Breast epithelium (tissue), 4 donors: Measurements from ENCODE around the gene PCDH9. TPM values are rescaled to one million over a fixed set of nuclear protein-coding genes. Genes with fewer than 3 reads are reported as not detected.

ENCODE experiments used
- DNase-seq, 2 donors: peaks; one replicate each; pipeline ENCODE4 v3.0.0-alpha.2; 2019; ENCODE audit warnings: low spot score in 2 of 2
- H3K27ac ChIP-seq, 2 donors: fragments of 200-600 bp; sonication (generic) in 1 of 2; one replicate each; pipeline ENCODE4 v1.5.1; 2016 to 2019; ENCODE audit warnings: mild to moderate bottlenecking in 1 of 2
- H3K27me3 ChIP-seq, 2 donors: fragments of 200-600 bp; sonication (generic) in 1 of 2; one replicate each; pipeline versions ENCODE4 v1.5.1 to v1.6.0; 2017 to 2019; ENCODE audit warnings: control low read depth in 1 of 2, mild to moderate bottlenecking in 1 of 2
- H3K36me3 ChIP-seq: fragments of 200-600 bp; one replicate; pipeline ENCODE4 v1.5.1; 2019
- H3K4me1 ChIP-seq, 2 donors: fragments of 200-600 bp; sonication (generic); one replicate each; pipeline ENCODE4 v1.5.1; 2016 to 2019; ENCODE audit warnings: control low read depth in 1 of 2
- H3K4me3 ChIP-seq, 3 donors: fragments of 200-600 bp; sonication (generic); 1 replicate in 2 of 3; 2 replicates in 1 of 3; pipeline ENCODE4 v1.5.1; 2016 to 2019; ENCODE audit warnings: mild to moderate bottlenecking in 3 of 3, moderate library complexity in 2 of 3
- H3K9me3 ChIP-seq, 2 donors: fragments of 200-600 bp; sonication (generic) in 1 of 2; one replicate each; pipeline ENCODE4 v1.5.1; 2016 to 2019; ENCODE audit warnings: control low read depth in 1 of 2
- POLR2A ChIP-seq: fragments of 450-650 bp; IDR thresholded peaks from one replicate; pipeline ENCODE4 v1.6.1; 2016; ENCODE audit warnings: antibody characterized with exemption, mild to moderate bottlenecking, moderate library complexity
- POLR2AphosphoS5 ChIP-seq, 3 donors: sonication (generic); formaldehyde crosslinking; IDR thresholded peaks; one replicate each; pipeline ENCODE4 v1.6.1; 2017; ENCODE audit warnings: antibody characterized with exemption in 3 of 3
- intact Hi-C: fragments of 100-400 bp; cut with DNase I; formaldehyde crosslinking; loops from one replicate; pipeline ENCODE4 v1.15.1; 2023; ENCODE audit warnings: low total_unique reads
- total RNA-seq, 3 donors: library from RNA; depleted of rRNA; stranded (reverse); fragments of >200 nt; gene quantifications; one replicate each; pipeline ENCODE4 v1.1.0, GENCODE V29; 2016
- TF ChIP-seq, protein P1 (sequence below), 3 donors: fragments of 450-650 bp; IDR thresholded peaks; one replicate each; pipeline ENCODE4 v1.5.1; 2016 to 2017; ENCODE audit warnings: antibody characterized with exemption in 3 of 3, mild to moderate bottlenecking in 3 of 3, moderate library complexity in 3 of 3

Gene PCDH9
- total RNA-seq, 3 donors from 2014 or later: 0.98 to 26.7 (median 3.7) TPM

GRCh38 chr13:66530158-66530557 lies 700.0 kb downstream of the PCDH9 start:
- Histone ChIP-seq H3K36me3 (no peaks in the 10 kb centered on the region), H3K27ac (no peak overlapping the region), H3K27me3 (no peaks in the 10 kb centered on the region), H3K9me3 (no peaks in the 10 kb centered on the region), H3K4me3 (no peak overlapping the region), H3K4me1 (no peaks in the 10 kb centered on the region)
- TF ChIP-seq POLR2AphosphoS5 (IDR thresholded peaks at IDR 0.05) (no peak), POLR2A (no peak)
- TF ChIP-seq, protein P1, sequence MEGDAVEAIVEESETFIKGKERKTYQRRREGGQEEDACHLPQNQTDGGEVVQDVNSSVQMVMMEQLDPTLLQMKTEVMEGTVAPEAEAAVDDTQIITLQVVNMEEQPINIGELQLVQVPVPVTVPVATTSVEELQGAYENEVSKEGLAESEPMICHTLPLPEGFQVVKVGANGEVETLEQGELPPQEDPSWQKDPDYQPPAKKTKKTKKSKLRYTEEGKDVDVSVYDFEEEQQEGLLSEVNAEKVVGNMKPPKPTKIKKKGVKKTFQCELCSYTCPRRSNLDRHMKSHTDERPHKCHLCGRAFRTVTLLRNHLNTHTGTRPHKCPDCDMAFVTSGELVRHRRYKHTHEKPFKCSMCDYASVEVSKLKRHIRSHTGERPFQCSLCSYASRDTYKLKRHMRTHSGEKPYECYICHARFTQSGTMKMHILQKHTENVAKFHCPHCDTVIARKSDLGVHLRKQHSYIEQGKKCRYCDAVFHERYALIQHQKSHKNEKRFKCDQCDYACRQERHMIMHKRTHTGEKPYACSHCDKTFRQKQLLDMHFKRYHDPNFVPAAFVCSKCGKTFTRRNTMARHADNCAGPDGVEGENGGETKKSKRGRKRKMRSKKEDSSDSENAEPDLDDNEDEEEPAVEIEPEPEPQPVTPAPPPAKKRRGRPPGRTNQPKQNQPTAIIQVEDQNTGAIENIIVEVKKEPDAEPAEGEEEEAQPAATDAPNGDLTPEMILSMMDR (IDR thresholded peaks at IDR 0.05): no peak
- no peak for DNase-seq
- intact Hi-C loops: no loop called here

GRCh38 chr13:66528944-66529576 lies 701.1 kb downstream of the PCDH9 start:
- no peak overlapping the region for H3K4me3 ChIP-seq
- no peaks in the 10 kb centered on the region for H3K4me1 ChIP-seq
- H3K27me3 ChIP-seq: no peaks in the 10 kb centered on the region
- H3K9me3 ChIP-seq: no peaks in the 10 kb centered on the region
- no peaks in the 10 kb centered on the region for H3K36me3 ChIP-seq
- H3K27ac ChIP-seq: no peak overlapping the region
- TF ChIP-seq, protein P1 (IDR thresholded peaks at IDR 0.05): no peak
- TF ChIP-seq POLR2AphosphoS5 (IDR thresholded peaks at IDR 0.05) (no peak), POLR2A (no peak)
- intact Hi-C loops: no loop called here
- DNase-seq: no peak

DNA sequence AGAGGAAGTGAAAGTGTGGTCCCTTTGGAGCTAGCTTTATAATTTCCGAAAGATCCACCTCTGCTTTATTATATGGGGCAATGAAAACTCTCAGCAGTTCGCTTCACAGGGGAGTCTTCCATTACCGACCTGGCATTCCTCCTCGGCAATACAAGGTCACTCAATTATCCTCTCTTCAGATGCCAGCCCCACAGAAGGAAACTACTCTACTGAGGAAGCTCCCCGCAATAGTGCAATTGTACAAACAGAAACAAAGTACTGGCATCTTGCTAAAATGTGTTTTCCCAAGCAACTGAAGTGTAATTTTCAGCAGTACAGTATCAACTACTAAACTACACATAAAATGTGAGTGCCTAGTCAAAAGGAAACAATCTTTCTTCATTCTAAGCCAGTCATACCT lies 702.0 kb downstream of the PCDH9 start:
- no peaks in the 10 kb centered on the region for H3K27me3 ChIP-seq
- H3K4me3 ChIP-seq: no peak overlapping the region
- no peaks in the 10 kb centered on the region for H3K36me3 ChIP-seq
- no peaks in the 10 kb centered on the region for H3K9me3 ChIP-seq
- H3K4me1 ChIP-seq: no peaks in the 10 kb centered on the region
- intact Hi-C loops: no loop called here
- DNase-seq: no peak
- TF ChIP-seq, protein P1 (IDR thresholded peaks at IDR 0.05): no peak
- TF ChIP-seq POLR2AphosphoS5 (IDR thresholded peaks at IDR 0.05) (no peak), POLR2A (no peak)
- H3K27ac ChIP-seq: no peak overlapping the region

DNA sequence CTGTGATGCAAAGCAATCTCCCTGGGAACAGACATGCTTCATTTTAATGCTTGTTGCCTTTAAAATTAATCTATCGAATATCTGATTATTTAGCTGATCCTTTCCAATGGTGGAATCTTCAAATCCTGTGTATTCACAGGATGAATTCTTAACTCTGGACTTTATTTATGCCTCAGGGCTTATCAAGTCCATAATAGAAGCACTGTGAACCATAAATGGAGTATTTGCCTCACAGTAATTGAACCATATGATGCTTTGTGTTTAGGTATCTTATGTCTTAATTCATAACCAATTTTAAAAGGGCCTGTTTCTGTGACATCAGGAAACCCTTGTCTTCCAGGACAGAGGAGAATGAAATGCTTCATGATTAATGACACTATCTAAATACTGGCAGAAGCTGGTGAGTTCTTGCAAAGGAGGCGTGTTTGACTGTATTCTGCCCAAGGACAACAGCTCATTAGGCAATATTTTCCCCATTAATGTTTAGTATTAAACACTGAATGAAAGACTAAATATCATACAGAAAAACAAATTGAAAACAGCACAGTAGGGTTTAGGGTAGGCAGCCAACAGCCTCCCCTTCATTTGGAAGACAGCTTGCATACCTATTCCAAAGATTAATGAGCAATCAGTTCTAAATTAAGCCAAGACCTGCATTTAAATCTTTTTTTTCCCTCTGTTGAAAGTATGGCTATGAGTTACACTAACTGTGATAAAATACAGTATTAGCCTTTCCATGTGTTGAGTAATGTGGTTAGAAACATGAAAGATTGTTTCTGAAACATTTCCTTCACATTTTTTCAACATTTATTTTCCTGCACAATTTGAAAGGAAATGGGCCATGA lies 709.4 kb downstream of the PCDH9 start:
- TF ChIP-seq POLR2AphosphoS5 (IDR thresholded peaks at IDR 0.05) (no peak), POLR2A (no peak)
- TF ChIP-seq, protein P1 (IDR thresholded peaks at IDR 0.05): no peak
- intact Hi-C loops: no loop called here
- no peak overlapping the region for H3K27ac ChIP-seq
- no peaks in the 10 kb centered on the region for H3K36me3 ChIP-seq
- no peaks in the 10 kb centered on the region for H3K27me3 ChIP-seq
- H3K4me3 ChIP-seq: no peak overlapping the region
- H3K9me3 ChIP-seq: no peaks in the 10 kb centered on the region
- no peaks in the 10 kb centered on the region for H3K4me1 ChIP-seq
- DNase-seq: no peak

DNA sequence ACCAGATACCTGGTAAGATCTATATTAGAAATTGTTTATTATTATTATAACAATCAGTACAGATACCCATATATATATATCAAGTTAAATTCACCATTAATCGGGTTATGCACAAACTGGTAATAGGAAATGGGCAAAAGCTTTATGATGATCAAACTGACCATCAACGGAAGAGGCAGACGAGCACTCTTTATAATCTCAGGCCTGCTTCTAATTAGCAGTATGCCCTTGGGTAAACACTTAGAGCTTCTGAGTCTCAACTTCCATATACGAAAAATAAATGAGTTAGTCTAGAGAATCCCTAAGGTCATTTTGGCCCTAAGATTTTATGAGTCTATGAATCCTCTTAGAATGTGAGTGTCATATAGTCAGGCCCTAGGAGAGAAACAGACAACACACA lies 710.9 kb downstream of the PCDH9 start:
- intact Hi-C loops: no loop called here
- H3K36me3 ChIP-seq: no peaks in the 10 kb centered on the region
- no peak for TF ChIP-seq POLR2A
- no peak for TF ChIP-seq POLR2AphosphoS5 (IDR thresholded peaks at IDR 0.05)
- TF ChIP-seq, protein P1 (IDR thresholded peaks at IDR 0.05): no peak
- no peak overlapping the region for H3K27ac ChIP-seq
- H3K4me3 ChIP-seq: no peak overlapping the region
- H3K27me3 ChIP-seq: no peaks in the 10 kb centered on the region
- no peak for DNase-seq
- H3K4me1 ChIP-seq: no peaks in the 10 kb centered on the region
- H3K9me3 ChIP-seq: no peaks in the 10 kb centered on the region
